Liver (tissue), 3 donors: Measurements from ENCODE around the gene RAD54L2.

Experiments used
- ATF3 ChIP-seq: IDR thresholded peaks from 2 replicates; pipeline ENCODE4 v1.6.1; 2016; ENCODE audit warnings: antibody characterized with exemption
- CTCF ChIP-seq: fragments of 150-350 bp; IDR thresholded peaks from 2 replicates; pipeline ENCODE4 v1.5.1; 2017; ENCODE audit warnings: improper control_type of control experiment, low read depth, low read length; ENCODE audit not compliant: missing input control
- JUND ChIP-seq, 2 donors: IDR thresholded peaks; 2 replicates each; pipeline ENCODE4 v1.6.1; 2016; ENCODE audit warnings: antibody characterized with exemption in 2 of 2
- RAD21 ChIP-seq, 2 donors: IDR thresholded peaks; 2 replicates each; pipeline ENCODE4 v1.6.1; 2016; ENCODE audit warnings: antibody characterized with exemption in 2 of 2, mild to moderate bottlenecking in 2 of 2
- REST ChIP-seq: IDR thresholded peaks from 2 replicates; pipeline ENCODE4 v1.6.1; 2016; ENCODE audit warnings: antibody characterized with exemption, mild to moderate bottlenecking
- ZBTB33 ChIP-seq: IDR thresholded peaks from 2 replicates; pipeline ENCODE4 v1.6.1; 2016; ENCODE audit warnings: antibody characterized with exemption
- donor health status: healthy.
- donor health status: healthy.

GRCh38 chr3:51547274-51547673 lies 8.8 kb downstream of the RAD54L2 start:
- no peak for TF ChIP-seq CTCF
- no peak for TF ChIP-seq ZBTB33
- no peak for TF ChIP-seq ATF3
- no peak for TF ChIP-seq JUND (IDR thresholded peaks at IDR 0.05)
- no peak for TF ChIP-seq RAD21 (IDR thresholded peaks at IDR 0.05)
- no peak for TF ChIP-seq REST
